Testis (tissue), 3 donors: Measurements from ENCODE around the gene LSG1. TPM values are rescaled to one million over a fixed set of nuclear protein-coding genes. Genes with fewer than 3 reads are reported as not detected.

Experiments used
- DNase-seq: peaks from one replicate; pipeline ENCODE4 v3.0.0-alpha.2; 2019
- H3K27ac ChIP-seq, 2 donors: fragments of 200-600 bp; sonication (generic); one replicate each; pipeline ENCODE4 v1.5.1; 2019
- H3K27me3 ChIP-seq: fragments of 200-600 bp; sonication (generic); one replicate; pipeline ENCODE4 v1.5.1; 2019
- H3K36me3 ChIP-seq: fragments of 200-600 bp; sonication (generic); one replicate; pipeline ENCODE4 v1.5.1; 2017; ENCODE audit warnings: low read depth; ENCODE audit errors: missing control alignments
- H3K4me1 ChIP-seq: fragments of 200-600 bp; sonication (generic); one replicate; pipeline ENCODE4 v1.5.1; 2019
- H3K4me3 ChIP-seq, 2 donors: fragments of 200-600 bp; sonication (generic); one replicate each; pipeline ENCODE4 v1.5.1; 2017 to 2019
- H3K9me3 ChIP-seq: fragments of 200-600 bp; sonication (generic); one replicate; pipeline ENCODE4 v1.5.1; 2017
- CTCF ChIP-seq, 3 experiments: fragments of 450-650 bp in 2 of 3; fragments of 200-600 bp in 1 of 3; sonication (generic) in 1 of 3; IDR thresholded peaks; one replicate each; pipeline ENCODE4 v1.5.1; 2016 to 2019; ENCODE audit warnings: antibody characterized with exemption in 3 of 3, mild to moderate bottlenecking in 2 of 3, moderate library complexity in 1 of 3
- POLR2A ChIP-seq: fragments of 450-650 bp; IDR thresholded peaks from one replicate; pipeline ENCODE4 v1.6.1; 2017; ENCODE audit warnings: antibody characterized with exemption, mild to moderate bottlenecking, moderate library complexity
- WGBS, 2 donors: methylation state at CpG; one replicate each; pipeline ENCODE4 v1.1.5; 2018; 5-methylcytosine and 5-hydroxymethylcytosine counted together
- intact Hi-C: fragments of 100-400 bp; cut with DNase I; formaldehyde crosslinking; loops from one replicate; pipeline ENCODE4 v1.15.1; 2023; ENCODE audit warnings: low total_unique reads
- polyA plus RNA-seq: library from polyadenylated mRNA; stranded (reverse); fragments of 350-450 nt; fragmentation: Illumina TruSeq; extraction: RNeasy Lipid Tissue Mini Kit (QIAGEN cat#74804); gene quantifications from one replicate; pipeline ENCODE4 v1.2.3, GENCODE V29; 2014; ENCODE audit warnings: low read depth, low replicate concordance; ENCODE audit not compliant: insufficient read depth
- total RNA-seq, 2 donors: library from RNA; depleted of rRNA; stranded (reverse); fragments of >200 nt; gene quantifications; one replicate each; pipeline ENCODE4 v1.2.3, GENCODE V29; 2016

LSG1 gene
- total and polyA plus RNA-seq, 3 donors from 2014 or later, result 47.4 to 56.1 (median 50.5) TPM

GRCh38 chr3:194619741-194620140 lies 52.2 kb downstream of the LSG1 start:
- no peaks in the 10 kb centered on the region for H3K36me3 ChIP-seq
- H3K27me3 ChIP-seq, result no peaks in the 10 kb centered on the region
- WGBS, 2 donors, result 90 to 91% methylated on average over 8 to 9 of the region's 9 CpGs
- H3K27ac ChIP-seq, result no peak overlapping the region
- no peak for DNase-seq
- H3K4me1 ChIP-seq, result no peaks in the 10 kb centered on the region
- H3K9me3 ChIP-seq, result no peaks in the 10 kb centered on the region
- TF ChIP-seq CTCF (IDR thresholded peaks at IDR 0.05) (no peak), POLR2A (no peak)
- no peak overlapping the region for H3K4me3 ChIP-seq
- intact Hi-C loops, result no loop called here

- Histone ChIP-seq H3K4me1 (no peaks in the 10 kb centered on the region), H3K27me3 (no peaks in the 10 kb centered on the region), H3K36me3 (no peaks in the 10 kb centered on the region), H3K27ac (no peak overlapping the region), H3K4me3 (no peak overlapping the region), H3K9me3 (no peaks in the 10 kb centered on the region)
- 84 to 88% methylated on average over 23 of the region's 23 CpGs for WGBS, 2 donors
- no peak for TF ChIP-seq CTCF (IDR thresholded peaks at IDR 0.05)
- TF ChIP-seq POLR2A, result no peak
- intact Hi-C loops, result no loop called here
- DNase-seq, result no peak
Observed at GRCh38 chr3:194618858-194619608, 53.0 kb downstream of the LSG1 start.

- DNase-seq, result no peak
- TF ChIP-seq POLR2A (no peak), CTCF (IDR thresholded peaks at IDR 0.05) (no peak)
- H3K9me3 ChIP-seq, result no peaks in the 10 kb centered on the region
- no peak overlapping the region for H3K4me3 ChIP-seq
- intact Hi-C loops, result no loop called here
- H3K27me3 ChIP-seq, result no peaks in the 10 kb centered on the region
- no peaks in the 10 kb centered on the region for H3K4me1 ChIP-seq
- WGBS, 2 donors, result 84 to 90% methylated on average over 8 to 9 of the region's 9 CpGs
- no peaks in the 10 kb centered on the region for H3K36me3 ChIP-seq
- H3K27ac ChIP-seq, result no peak overlapping the region
Observed at GRCh38 chr3:194617827-194618226, 54.2 kb downstream of the LSG1 start.

- Histone ChIP-seq H3K27ac (no peak overlapping the region), H3K36me3 (no peaks in the 10 kb centered on the region), H3K4me3 (no peak overlapping the region), H3K9me3 (no peaks in the 10 kb centered on the region), H3K27me3 (no peaks in the 10 kb centered on the region), H3K4me1 (no peaks in the 10 kb centered on the region)
- intact Hi-C loops, result no loop called here
- TF ChIP-seq CTCF (IDR thresholded peaks at IDR 0.05) (no peak), POLR2A (no peak)
- no peak for DNase-seq
- WGBS, 2 donors, result 86 to 97% methylated on average over 11 to 14 of the region's 14 CpGs
Observed at GRCh38 chr3:194617143-194617671, 54.8 kb downstream of the LSG1 start.

- intact Hi-C loops, result no loop called here
- Histone ChIP-seq H3K4me3 (no peak overlapping the region), H3K27me3 (no peaks in the 10 kb centered on the region), H3K9me3 (no peaks in the 10 kb centered on the region), H3K27ac (no peak overlapping the region), H3K36me3 (no peaks in the 10 kb centered on the region), H3K4me1 (no peaks in the 10 kb centered on the region)
- DNase-seq, result no peak
- TF ChIP-seq POLR2A (no peak), CTCF (IDR thresholded peaks at IDR 0.05) (no peak)
- WGBS, 2 donors, result 87 to 92% methylated on average over 11 of the region's 11 CpGs
Observed at GRCh38 chr3:194615226-194615625, 56.8 kb downstream of the LSG1 start.
